HG03025 (cell line): ENCODE data around the gene WDR5B.

Source experiments
- ATAC-seq: cut with Tn5 transposase; IDR thresholded peaks from one replicate; pipeline ENCODE4 v1.9.1; 2021; ENCODE audit warnings: mild to moderate bottlenecking, moderate library complexity; ENCODE audit not compliant: unreplicated experiment, low FRiP score

WDR5B gene

DNA sequence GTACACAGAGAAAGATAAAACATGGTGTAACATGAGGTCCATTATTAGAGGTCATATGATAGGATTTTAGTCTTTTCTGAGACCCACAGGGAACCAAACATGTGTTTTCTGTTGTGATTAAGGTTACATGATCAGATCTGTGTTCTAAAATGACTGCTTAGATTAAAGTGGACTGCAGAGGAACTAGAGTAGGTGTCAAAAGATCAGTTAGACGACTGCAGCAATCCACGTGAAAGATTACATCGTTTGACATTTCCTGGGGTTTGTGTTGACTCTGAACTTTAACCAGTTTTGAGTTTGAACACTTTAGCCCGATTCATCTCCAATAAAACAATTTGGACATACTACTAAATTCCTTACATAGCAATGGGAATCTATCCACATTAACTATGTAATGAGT is 37.9 kb downstream of the WDR5B start:
- no peak for ATAC-seq

DNA sequence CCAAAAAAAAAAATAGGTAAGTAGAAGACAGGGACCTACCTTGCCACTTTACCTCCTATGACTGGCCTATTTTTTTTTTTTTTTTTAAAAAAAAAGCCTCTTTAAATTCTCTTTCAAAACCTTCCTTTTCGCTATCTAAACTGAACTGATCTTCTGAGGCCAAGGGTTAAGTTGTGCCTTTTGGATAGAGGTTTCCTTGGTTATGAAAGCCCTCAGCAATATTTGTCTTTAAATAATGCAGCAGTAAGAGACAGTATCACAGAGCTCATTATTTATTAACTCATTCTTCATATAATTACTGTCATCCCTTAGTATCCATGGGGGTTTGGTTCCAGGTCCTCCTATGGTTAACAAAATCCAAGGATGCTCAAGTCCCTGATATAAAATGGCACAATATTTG is 41.8 kb downstream of the WDR5B start:
- no peak for ATAC-seq

DNA sequence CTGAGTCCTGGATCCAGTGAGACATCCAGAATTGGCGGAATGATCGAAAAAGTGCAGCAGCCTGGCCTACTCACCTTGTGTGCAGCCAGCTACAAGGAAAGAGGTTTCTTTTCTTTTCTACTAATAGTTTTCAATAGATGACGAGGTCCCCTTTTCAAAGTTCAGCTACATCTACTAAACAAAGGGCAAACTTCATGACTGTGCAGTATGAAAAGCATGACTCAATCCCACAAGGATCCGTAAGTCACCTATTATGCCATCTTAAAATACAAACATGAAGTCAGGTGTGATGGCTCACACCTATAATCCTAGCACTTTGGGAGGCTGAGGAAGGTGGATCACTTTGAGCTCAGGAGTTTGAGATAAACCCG is 49.5 kb downstream of the WDR5B start:
- ATAC-seq: no peak

DNA sequence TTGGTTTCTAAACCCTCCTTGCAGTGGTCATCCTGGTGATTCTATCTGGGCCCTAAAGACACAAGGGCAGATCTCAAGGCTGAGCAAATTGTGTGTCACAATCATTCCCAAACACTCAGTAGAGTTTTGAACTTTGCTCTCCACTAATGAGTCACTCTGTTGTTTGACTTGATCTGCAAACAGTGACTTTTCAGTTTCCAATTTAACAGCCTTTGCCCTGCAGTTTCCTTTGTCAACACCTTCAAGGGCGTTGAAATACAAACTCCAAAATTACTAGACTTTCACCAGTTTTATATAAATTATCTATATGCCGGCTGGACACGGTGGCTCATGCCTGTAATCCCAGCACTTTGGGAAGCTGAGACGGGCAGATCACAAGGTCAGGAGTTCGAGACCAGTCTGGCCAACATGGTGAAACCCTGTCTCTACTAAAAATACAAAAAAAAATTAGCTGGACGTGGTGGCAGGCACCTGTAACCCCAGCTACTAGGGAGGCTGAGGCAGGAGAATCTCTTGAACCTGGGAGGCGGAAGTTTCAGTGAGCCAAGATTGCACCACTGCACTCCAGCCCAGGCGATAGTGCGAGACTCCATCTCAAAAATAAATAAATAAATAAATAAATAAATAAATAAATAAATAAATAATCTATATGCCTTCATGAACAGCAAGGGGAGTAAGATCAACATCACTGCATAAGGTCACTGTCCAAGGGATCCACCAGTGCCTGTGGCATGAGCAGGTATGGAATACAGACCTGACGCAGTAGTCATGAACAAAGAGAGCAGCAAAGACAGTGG is 50.1 kb downstream of the WDR5B start:
- peak; percentile 69 for ATAC-seq

DNA sequence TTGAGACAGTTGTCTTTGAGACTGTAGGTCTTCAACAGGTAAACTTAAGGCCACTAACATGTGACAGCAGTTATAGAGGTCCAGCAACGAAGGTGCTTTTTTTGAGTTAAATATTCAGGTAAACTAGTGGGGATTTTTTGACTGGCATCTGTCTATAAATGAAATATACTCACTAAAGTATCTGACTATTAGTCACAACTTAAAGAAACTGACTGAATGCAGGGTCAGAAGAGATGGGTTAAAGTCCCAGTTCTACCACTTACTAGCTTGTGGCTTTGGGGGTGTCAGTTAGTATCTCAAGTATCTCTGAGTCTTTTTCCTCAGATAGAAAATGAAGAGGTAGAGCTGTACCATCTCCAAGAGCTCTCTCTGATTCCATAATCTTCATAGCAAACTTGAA is 50.8 kb downstream of the WDR5B start:
- no peak for ATAC-seq

DNA sequence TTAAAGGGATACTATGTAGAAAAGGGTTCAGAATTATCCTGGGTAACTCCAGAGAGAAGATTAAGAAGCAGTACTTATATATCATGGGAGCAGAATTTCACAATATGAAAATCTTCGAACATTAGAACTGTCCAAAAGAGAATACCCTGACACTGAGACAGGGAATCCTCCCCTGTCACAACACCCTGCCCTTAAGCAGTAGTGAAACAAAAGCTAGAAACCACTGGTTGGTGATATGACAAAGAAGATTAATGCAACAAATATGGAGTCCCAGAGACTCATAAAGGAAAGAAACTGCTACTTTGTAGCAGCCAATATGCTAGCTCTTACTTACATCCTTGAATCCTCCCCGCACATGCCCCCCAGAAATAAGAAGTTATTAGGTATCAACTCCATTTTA is 51.4 kb downstream of the WDR5B start:
- ATAC-seq: no peak
